SJCRH30 (cell line): Measurements from ENCODE around the gene TNS4. TPM values are rescaled to one million over a fixed set of nuclear protein-coding genes. Genes with fewer than 3 reads are reported as not detected.

Experiments used
- DNase-seq, 2 experiments: peaks; one replicate each; pipeline ENCODE4 v3.0.0-alpha.2; 2015 to 2020
- H3K27ac ChIP-seq: fragments of 250-450 bp; sonication (Bioruptor Pico); 2 replicates; pipeline ENCODE4 v1.5.1; 2020; ENCODE audit warnings: mild to moderate bottlenecking, moderate library complexity
- H3K27me3 ChIP-seq: fragments of 250-450 bp; sonication (Bioruptor Pico); 2 replicates; pipeline ENCODE4 v1.5.1; 2020; ENCODE audit warnings: mild to moderate bottlenecking, moderate library complexity
- H3K36me3 ChIP-seq: fragments of 250-450 bp; sonication (Bioruptor Pico); 2 replicates; pipeline ENCODE4 v1.5.1; 2020; ENCODE audit warnings: mild to moderate bottlenecking, moderate library complexity
- H3K4me1 ChIP-seq: fragments of 250-450 bp; sonication (Bioruptor Pico); 2 replicates; pipeline ENCODE4 v1.5.1; 2020; ENCODE audit warnings: mild to moderate bottlenecking, moderate library complexity
- H3K4me3 ChIP-seq: fragments of 250-450 bp; sonication (Bioruptor Pico); 2 replicates; pipeline ENCODE4 v1.5.1; 2020; ENCODE audit warnings: mild to moderate bottlenecking, moderate library complexity
- H3K9me3 ChIP-seq: fragments of 250-450 bp; sonication (Bioruptor Pico); replicated peaks from 2 replicates; pipeline ENCODE4 v1.5.1; 2020; ENCODE audit warnings: mild to moderate bottlenecking, moderate library complexity
- total RNA-seq: library from RNA; depleted of rRNA; stranded (reverse); fragments of >200 nt; shearing (Covaris generic); gene quantifications from 2 replicates; pipeline ENCODE4 v1.2.3, GENCODE V29; 2014

Gene TNS4
- total RNA-seq, 1 experiment from 2014 or later, result not detected

GRCh38 chr17:40457964-40458791 lies 43.2 kb downstream of the TNS4 start:
- Histone ChIP-seq H3K27me3 (no peaks in the 10 kb centered on the region), H3K9me3 (no peaks in the 10 kb centered on the region), H3K27ac (no peak overlapping the region), H3K36me3 (no peaks in the 10 kb centered on the region), H3K4me1 (peaks cover 28% of the 10 kb centered on the region), H3K4me3 (no peak overlapping the region)
- DNase-seq, result peak; percentile 40 to 43

GRCh38 chr17:40457369-40457768 lies 44.1 kb downstream of the TNS4 start:
- H3K4me3 ChIP-seq, result no peak overlapping the region
- DNase-seq, result no peak
- no peaks in the 10 kb centered on the region for H3K9me3 ChIP-seq
- no peaks in the 10 kb centered on the region for H3K36me3 ChIP-seq
- H3K4me1 ChIP-seq, result peaks cover 28% of the 10 kb centered on the region
- no peak overlapping the region for H3K27ac ChIP-seq
- H3K27me3 ChIP-seq, result no peaks in the 10 kb centered on the region

GRCh38 chr17:40456396-40456951 lies 44.9 kb downstream of the TNS4 start:
- Histone ChIP-seq H3K4me1 (peaks cover 25% of the 10 kb centered on the region), H3K4me3 (no peak overlapping the region), H3K27ac (no peak overlapping the region), H3K36me3 (no peaks in the 10 kb centered on the region), H3K9me3 (no peaks in the 10 kb centered on the region), H3K27me3 (no peaks in the 10 kb centered on the region)
- no peak for DNase-seq

- H3K36me3 ChIP-seq, result no peaks in the 10 kb centered on the region
- H3K9me3 ChIP-seq, result no peaks in the 10 kb centered on the region
- H3K27ac ChIP-seq, result no peak overlapping the region
- H3K27me3 ChIP-seq, result no peaks in the 10 kb centered on the region
- H3K4me1 ChIP-seq, result peaks cover 9% of the 10 kb centered on the region
- no peak overlapping the region for H3K4me3 ChIP-seq
- DNase-seq, result no peak
These were observed 46.8 kb downstream of the TNS4 start for GRCh38 chr17:40454613-40454995.

- H3K9me3 ChIP-seq, result no peaks in the 10 kb centered on the region
- no peak overlapping the region for H3K27ac ChIP-seq
- no peak overlapping the region for H3K4me3 ChIP-seq
- no peak for DNase-seq
- no peaks in the 10 kb centered on the region for H3K27me3 ChIP-seq
- peaks cover 8% of the 10 kb centered on the region; the same call in 1 of the 2 replicates for H3K4me1 ChIP-seq
- no peaks in the 10 kb centered on the region for H3K36me3 ChIP-seq
These were observed 47.4 kb downstream of the TNS4 start for GRCh38 chr17:40453881-40454612.

- peaks cover 18% of the 10 kb centered on the region; the same call in 1 of the 2 replicates for H3K4me1 ChIP-seq
These were observed 48.5 kb downstream of the TNS4 start for GRCh38 chr17:40452921-40453378.

GRCh38 chr17:40452216-40452787 lies 49.1 kb downstream of the TNS4 start:
- Histone ChIP-seq H3K36me3 (no peaks in the 10 kb centered on the region), H3K9me3 (no peaks in the 10 kb centered on the region), H3K4me3 (no peak overlapping the region), H3K4me1 (peaks cover 18% of the 10 kb centered on the region; the same call in 1 of the 2 replicates), H3K27ac (no peak overlapping the region), H3K27me3 (no peaks in the 10 kb centered on the region)
- no peak for DNase-seq

More at GRCh38 chr17:40452921-40453378, 48.5 kb downstream of the TNS4 start:
- H3K27ac ChIP-seq, result no peak overlapping the region
- no peaks in the 10 kb centered on the region for H3K9me3 ChIP-seq
- H3K4me3 ChIP-seq, result no peak overlapping the region
- DNase-seq, result no peak
- no peaks in the 10 kb centered on the region for H3K36me3 ChIP-seq
- no peaks in the 10 kb centered on the region for H3K27me3 ChIP-seq

- Histone ChIP-seq H3K4me1 (peaks cover 18% of the 10 kb centered on the region; the same call in 1 of the 2 replicates), H3K27ac (no peak overlapping the region), H3K9me3 (no peaks in the 10 kb centered on the region), H3K4me3 (no peak overlapping the region), H3K36me3 (no peaks in the 10 kb centered on the region), H3K27me3 (no peaks in the 10 kb centered on the region)
- DNase-seq, result no peak
These were observed 50.0 kb downstream of the TNS4 start for GRCh38 chr17:40451420-40451819.

- Histone ChIP-seq H3K27ac (no peak overlapping the region), H3K9me3 (no peaks in the 10 kb centered on the region), H3K36me3 (no peaks in the 10 kb centered on the region), H3K4me3 (no peak overlapping the region), H3K4me1 (peaks cover 20% of the 10 kb centered on the region; the same call in 1 of the 2 replicates), H3K27me3 (no peaks in the 10 kb centered on the region)
- DNase-seq, result peak in 1 of 2 experiments; percentile 38
These were observed 51.2 kb downstream of the TNS4 start for GRCh38 chr17:40450175-40450574.

GRCh38 chr17:40448639-40449261 lies 52.7 kb downstream of the TNS4 start:
- no peaks in the 10 kb centered on the region for H3K36me3 ChIP-seq
- no peaks in the 10 kb centered on the region for H3K9me3 ChIP-seq
- no peak overlapping the region for H3K4me3 ChIP-seq
- peaks cover 23% of the 10 kb centered on the region; the same call in 1 of the 2 replicates for H3K4me1 ChIP-seq
- no peaks in the 10 kb centered on the region for H3K27me3 ChIP-seq
- no peak overlapping the region for H3K27ac ChIP-seq
- no peak for DNase-seq

GRCh38 chr17:40448213-40448638 lies 53.2 kb downstream of the TNS4 start:
- no peak overlapping the region for H3K4me3 ChIP-seq
- peaks cover 23% of the 10 kb centered on the region; the same call in 1 of the 2 replicates for H3K4me1 ChIP-seq
- no peaks in the 10 kb centered on the region for H3K36me3 ChIP-seq
- no peak for DNase-seq
- H3K9me3 ChIP-seq, result no peaks in the 10 kb centered on the region
- no peaks in the 10 kb centered on the region for H3K27me3 ChIP-seq
- no peak overlapping the region for H3K27ac ChIP-seq

- Histone ChIP-seq H3K4me1 (peaks cover 23% of the 10 kb centered on the region; the same call in 1 of the 2 replicates), H3K27ac (no peak overlapping the region), H3K4me3 (no peak overlapping the region), H3K27me3 (no peaks in the 10 kb centered on the region), H3K36me3 (no peaks in the 10 kb centered on the region), H3K9me3 (no peaks in the 10 kb centered on the region)
- no peak for DNase-seq
These were observed 53.6 kb downstream of the TNS4 start for GRCh38 chr17:40447806-40448205.

- no peak overlapping the region for H3K27ac ChIP-seq
- H3K9me3 ChIP-seq, result no peaks in the 10 kb centered on the region
- no peaks in the 10 kb centered on the region for H3K27me3 ChIP-seq
- DNase-seq, result no peak
- H3K36me3 ChIP-seq, result no peaks in the 10 kb centered on the region
- H3K4me1 ChIP-seq, result peaks cover 17% of the 10 kb centered on the region; the same call in 1 of the 2 replicates
- no peak overlapping the region for H3K4me3 ChIP-seq
These were observed 54.2 kb downstream of the TNS4 start for GRCh38 chr17:40447148-40447644.
